Ovary (tissue), 3 donors: ENCODE results near the gene TDP1.

Source experiments
- CTCF ChIP-seq, 3 donors: fragments of 450-650 bp in 2 of 3; fragments of 200-600 bp in 1 of 3; IDR thresholded peaks; one replicate each; pipeline versions ENCODE4 v1.5.1 to v1.8.0; 2016 to 2022; ENCODE audit warnings: antibody characterized with exemption in 3 of 3, mild to moderate bottlenecking in 1 of 3
- POLR2A ChIP-seq: fragments of 450-650 bp; IDR thresholded peaks from one replicate; pipeline ENCODE4 v1.6.1; 2017; ENCODE audit warnings: antibody characterized with exemption, mild to moderate bottlenecking, moderate library complexity
- donor health status: DM: no; HTN: no; CAD: no.

GRCh38 chr14:89988787-89989186 is 33.1 kb downstream of the TDP1 start:
- no peak for TF ChIP-seq CTCF (IDR thresholded peaks at IDR 0.05)
- no peak for TF ChIP-seq POLR2A
